CD4-positive, alpha-beta T cell treated with Interleukin-6 for 4 hours (primary cell): ENCODE results near the gene CENPT.
"Not testable (repeated sequence)": the region's sequence is repeated elsewhere in the genome, so short reads cannot be mapped to it uniquely, and the experiment has no call there.

ENCODE experiments used
- DNase-seq: peaks from one replicate; pipeline ENCODE4 v3.0.0-alpha.2; 2020; ENCODE audit warnings: mixed read lengths

Gene CENPT

DNA sequence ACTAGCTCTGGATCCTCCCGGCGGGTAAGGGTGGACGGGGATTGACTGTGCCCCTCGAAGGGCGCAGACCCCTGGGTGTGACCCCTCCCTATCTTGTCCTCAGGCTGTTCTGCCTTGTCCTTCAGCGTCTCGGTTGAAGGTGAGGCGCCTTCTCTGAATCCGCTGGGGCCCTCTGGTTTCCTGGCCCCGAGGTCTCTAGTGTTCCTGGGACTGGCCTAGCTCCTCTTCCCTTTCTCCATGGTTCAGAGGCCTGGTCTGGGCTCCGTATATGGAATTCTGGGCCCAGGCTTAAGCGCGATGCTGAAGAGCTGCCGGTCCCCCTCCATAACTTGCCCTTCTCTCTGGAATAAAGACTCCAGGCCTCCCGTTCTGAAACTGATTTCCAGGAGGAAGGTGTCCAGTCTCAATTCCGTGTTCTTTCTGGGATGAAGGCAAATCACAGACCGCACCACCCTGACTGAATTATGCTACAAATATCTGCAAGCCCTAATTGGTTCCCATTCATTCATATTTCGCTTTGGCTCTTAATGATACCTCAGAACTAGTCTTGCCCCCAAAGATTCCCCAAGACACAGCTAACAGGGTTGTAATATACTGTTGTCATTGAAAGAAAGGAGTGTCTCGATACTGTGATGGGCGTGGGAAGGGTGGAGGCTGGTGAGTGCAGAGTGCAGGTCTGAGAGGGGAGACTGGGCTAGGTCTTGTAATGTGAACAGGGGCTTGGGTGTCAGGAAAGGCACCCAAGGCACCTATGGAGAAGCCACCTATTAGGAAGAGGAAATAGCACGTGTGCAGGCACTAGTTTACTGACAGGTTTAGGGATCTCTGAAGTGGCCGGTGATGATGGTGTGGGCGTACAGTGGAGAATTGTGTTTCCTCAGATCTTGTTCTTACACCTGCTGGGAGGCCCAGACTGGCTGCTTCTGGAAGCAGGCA lies 26.2 kb upstream of the CENPT start:
- DNase-seq, result no peak

GRCh38 chr16:67872631-67873434 lies 25.3 kb upstream of the CENPT start, which contains the start of gene EDC4:
TSS of gene EDC4 (plus strand) at chr16:67873052. CDS start at chr16:67873262, 210 bp downstream.
- DNase-seq, result peak; percentile 86

- no peak for DNase-seq
These were observed 24.7 kb upstream of the CENPT start for GRCh38 chr16:67872131-67872630.

GRCh38 chr16:67871256-67871655 lies 23.8 kb upstream of the CENPT start:
- no peak for DNase-seq

DNA sequence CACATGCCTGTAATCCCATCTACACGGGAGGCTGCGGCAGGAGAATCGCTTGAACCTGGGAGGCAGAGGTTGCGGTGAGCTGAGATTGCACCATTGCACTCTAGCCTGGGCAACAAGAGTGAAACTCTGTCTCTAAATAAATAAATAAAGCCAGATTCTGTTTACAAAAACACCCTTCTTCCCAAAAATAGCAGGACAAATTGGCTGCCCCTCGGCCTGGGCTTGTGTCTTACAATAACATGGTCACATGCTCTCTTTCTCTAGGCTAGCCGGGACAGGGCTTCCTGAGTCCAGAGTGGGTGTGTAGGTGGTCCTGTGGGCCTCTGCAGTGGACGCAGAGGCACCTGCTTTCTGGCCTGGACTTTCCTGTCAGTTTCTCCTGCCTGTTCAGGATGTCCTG lies 22.2 kb upstream of the CENPT start:
- DNase-seq, result no peak

DNA sequence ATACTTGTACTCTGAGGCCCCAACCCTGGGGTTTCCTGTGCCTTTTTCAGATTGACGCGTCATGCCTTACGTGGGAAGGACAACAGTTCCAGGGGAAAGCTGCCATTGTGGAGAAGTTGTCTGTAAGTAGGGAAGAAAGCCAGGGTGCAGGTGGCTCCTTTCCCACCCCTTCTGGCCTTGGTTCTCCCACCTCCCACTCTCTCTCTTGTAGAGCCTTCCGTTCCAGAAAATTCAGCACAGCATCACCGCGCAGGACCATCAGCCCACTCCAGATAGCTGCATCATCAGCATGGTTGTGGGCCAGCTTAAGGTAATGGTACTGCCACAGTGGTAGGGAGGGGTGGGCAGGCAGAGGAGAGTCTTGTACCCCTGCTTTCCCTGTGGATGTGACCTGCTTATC lies 20.8 kb upstream of the CENPT start:
- no peak for DNase-seq

- DNase-seq, result peak; percentile 36
These were observed 17.8 kb upstream of the CENPT start for GRCh38 chr16:67865318-67865717.

- no peak for DNase-seq
These were observed 17.1 kb upstream of the CENPT start for GRCh38 chr16:67864594-67864993.

- DNase-seq, result not testable (repeated sequence)
These were observed 16.6 kb upstream of the CENPT start for GRCh38 chr16:67864044-67864443.

DNA sequence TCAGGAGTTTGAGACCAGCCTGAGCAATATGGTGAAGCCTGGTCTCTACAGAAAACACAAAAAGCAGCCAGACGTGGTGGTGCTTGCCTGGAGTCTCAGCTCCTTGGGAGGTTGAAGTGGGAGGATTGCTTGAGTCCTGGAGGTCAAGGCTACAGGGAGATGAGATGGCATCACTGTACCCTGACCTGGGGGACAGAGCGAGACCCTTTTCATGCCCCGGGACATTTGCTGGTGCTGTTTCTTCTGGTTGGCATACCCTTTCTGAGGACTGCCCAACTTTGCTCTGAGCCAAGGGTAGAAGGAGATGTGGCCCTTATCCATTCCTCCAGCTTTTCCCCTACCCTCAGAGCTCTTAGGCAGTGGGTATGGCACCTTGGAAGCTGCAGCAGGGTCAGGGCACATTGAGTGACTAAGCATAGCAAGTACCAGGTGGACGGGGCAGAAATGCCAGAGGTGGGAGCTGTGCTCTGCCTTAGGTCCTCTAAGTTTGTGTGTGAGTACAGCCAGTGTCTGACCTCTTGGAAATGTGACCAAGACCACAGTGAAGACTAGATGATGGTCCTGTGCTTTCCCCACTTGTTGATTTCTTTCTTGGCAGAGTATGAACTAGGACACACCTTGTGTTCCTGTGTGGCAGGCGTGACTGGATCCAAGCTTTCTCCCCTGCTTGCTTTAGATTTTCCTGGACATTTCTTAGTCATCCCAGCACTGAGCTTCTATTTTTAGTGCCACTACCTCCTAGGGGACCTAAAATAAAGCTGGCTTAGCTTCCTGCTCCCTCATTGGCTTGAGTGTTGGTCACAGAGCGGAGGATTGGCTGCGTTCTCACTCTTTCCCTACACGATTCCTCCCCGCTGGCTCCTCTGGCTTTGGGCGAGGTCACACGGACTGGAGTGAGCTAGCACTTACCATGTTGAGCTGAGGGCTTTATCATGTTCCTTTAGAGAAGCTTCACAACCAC lies 15.4 kb upstream of the CENPT start:
- no peak for DNase-seq

DNA sequence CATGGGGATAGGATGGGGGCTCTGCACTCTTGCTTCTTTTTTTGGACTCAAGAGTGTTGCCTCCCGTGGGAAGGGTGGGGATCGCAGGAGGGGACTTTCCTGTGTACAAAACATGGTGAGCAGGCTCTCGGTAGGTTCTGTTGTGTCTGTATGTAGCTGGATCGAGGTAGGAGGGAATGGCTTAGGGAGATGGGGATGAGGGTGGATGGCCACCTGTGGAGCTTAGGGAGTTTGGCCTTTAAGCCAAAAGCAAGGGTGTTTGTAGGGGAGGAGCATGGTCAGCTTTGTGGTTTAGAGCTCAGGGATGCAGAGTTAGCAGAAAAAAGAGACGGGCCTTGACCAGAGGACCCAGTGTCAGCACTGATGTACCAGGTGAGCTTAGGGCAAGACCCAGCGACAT lies 14.4 kb upstream of the CENPT start:
- DNase-seq, result no peak

DNA sequence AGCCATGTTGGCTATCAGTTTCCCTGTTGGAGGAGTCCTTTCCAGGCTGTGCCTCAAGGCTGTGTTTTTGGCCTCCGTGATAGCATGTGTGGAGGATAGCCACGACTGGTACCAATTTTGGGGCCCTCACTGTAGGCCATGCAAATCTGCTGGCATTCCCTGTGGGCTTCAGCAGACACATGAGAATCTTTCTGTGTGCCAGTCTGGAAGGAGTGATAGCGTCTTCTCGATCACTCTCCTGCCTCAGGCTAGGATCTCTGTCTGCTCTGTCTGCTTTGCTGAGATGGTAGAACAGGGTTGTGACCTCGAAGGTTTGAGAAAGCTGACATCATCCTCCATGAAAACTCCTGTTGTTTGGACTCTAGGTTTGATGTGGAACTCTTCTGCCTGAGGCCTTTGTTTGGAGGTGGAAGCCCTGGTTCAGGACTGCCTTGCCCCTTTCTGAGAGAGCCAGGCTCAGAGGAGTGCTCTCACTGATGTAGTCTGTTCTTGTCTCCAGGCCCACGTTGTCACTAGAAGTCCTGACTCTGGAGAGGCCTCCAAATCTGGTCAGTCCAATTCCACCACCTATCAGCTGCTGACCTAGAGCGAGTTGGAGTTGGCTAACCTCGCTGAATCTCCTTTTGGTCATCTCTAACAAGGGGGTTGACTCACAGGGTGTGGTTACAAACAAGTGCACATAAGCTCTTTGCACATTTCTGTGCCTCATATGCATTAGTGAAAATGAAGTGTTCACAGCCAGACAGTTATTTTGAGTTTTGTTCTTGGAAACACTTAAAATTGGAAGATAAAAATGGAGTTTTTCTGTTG lies 13.3 kb upstream of the CENPT start:
- DNase-seq, result no peak

DNA sequence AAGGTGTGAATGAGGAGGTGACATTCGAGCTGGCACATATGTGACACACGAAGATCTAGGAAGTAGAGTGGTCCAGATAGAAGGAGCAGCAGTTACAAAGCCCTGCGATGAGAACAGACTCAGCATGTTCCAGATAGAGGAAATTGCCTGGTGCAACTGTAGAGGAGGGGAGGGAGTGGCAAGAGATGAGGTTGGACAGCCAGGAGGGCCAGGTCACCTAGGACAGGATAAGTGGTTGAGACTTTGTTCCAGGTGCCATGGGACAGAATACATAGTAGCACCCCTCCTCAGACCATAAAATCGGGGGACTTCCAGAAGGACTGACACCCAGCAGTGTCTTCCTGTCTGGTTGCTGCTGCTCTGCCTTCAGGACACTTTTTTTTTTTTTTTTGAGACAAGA lies 11.0 kb upstream of the CENPT start:
- no peak for DNase-seq

GRCh38 chr16:67857547-67858233 lies 10.2 kb upstream of the CENPT start:
- peak; percentile 47 for DNase-seq

- DNase-seq, result no peak
These were observed 9.5 kb upstream of the CENPT start for GRCh38 chr16:67856927-67857546.

GRCh38 chr16:67855789-67856188 lies 8.3 kb upstream of the CENPT start:
- no peak for DNase-seq

DNA sequence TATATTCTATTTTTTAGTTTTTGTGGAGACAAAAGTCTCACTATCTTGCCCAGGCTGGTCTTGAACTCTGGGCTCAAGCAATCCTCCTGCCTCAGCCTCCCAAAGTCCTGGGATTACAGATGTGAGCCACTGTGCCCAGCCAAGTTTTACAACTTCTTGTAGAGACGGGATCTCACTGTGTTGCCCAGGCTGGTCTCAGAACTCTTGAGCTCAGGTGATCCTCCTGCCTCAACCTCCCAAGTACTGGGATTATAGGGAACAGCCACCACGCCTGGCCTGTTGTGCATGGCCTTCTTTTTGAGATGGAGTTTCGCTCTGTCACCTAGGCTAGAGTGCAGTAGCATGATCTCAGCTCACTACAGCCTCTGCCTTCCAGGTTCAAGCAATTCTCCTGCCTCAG lies 6.2 kb upstream of the CENPT start:
- DNase-seq, result no peak

- no peak for DNase-seq
These were observed 625 bp upstream of the CENPT start for GRCh38 chr16:67848118-67848517.

GRCh38 chr16:67846320-67847063 lies 1.0 kb downstream of the CENPT start, which contains the start of gene NUTF2:
TSS of gene NUTF2 (plus strand) at chr16:67846933. CDS start at chr16:67865131, 18,198 bp downstream.
- peak; percentile 96 for DNase-seq

- no peak for DNase-seq
These were observed 1.5 kb downstream of the CENPT start for GRCh38 chr16:67846063-67846319.
